Measurements from ENCODE around the gene C19orf85.

C19orf85 gene

DNA sequence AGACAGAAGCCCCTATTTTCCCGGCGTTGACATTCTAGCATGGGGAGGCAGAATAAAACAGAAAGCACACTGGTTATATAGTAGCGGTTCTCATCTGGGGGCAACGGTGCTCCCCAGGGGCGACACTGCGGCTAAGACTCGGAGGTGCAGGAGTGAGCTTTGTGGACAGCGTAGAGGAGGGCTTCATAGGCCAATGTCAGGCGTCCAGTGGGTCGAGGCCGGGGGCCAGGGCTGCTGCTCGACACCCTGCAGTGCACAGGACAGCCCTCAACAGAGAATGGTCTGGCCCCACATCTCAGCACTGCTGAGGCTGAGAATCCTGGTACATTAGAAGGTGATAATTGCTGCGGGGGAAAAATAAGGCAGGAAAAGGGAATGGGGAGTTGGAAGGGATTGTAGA lies 13.4 kb upstream of the C19orf85 start:
- peak overlapping the region in 1 of 2 donors; percentile 66 for H3K4me3 ChIP-seq (replicated peaks in 1 of 2; ENCODE audit: low read depth in 2 of 2, low read length in 2 of 2)

DNA sequence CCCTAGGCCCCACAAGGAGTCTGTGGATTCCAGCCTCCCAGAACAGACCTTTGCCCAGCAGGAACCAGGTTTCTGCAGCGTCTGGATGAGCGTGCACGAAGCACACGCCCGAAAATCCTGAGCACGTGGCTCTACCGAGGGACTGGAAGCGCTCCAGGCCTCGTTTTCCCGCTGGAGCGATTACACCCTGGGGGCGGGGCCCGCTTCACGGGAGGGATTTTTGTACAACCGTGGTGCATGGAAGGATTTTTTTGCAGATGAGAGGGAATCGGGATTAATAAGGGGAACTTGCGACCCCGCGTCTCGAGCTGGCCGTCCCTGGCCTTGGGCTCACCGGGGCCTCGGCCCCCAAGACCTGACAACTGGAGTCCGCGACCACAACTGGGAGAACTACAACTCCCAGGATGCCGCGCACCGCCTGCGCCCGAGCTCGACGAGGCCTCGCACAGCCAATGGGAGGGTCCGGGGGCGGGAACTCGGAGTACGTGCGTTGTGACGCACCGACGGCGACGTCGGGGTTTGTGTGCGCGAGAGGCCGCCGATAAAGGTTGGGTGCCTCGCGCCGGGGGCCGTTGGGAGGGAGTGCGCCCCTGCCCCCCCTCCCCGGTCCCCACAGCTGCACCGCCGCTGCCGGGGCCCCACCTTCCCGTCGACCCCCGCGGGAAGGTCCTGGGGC lies 11.7 kb upstream of the C19orf85 start, which contains the start of gene ZNF628:
Gene ZNF628, plus strand, starts transcription at position 518 of the 676 bp plus-strand sequence. CDS start 3,294 bp downstream, outside the sequence.
- H3K4me3 ChIP-seq (replicated peaks in 1 of 2; ENCODE audit: low read depth in 2 of 2, low read length in 2 of 2), result peak within 1 kb of the TSS; percentile 53 to 66
- TF ChIP-seq, protein P1, sequence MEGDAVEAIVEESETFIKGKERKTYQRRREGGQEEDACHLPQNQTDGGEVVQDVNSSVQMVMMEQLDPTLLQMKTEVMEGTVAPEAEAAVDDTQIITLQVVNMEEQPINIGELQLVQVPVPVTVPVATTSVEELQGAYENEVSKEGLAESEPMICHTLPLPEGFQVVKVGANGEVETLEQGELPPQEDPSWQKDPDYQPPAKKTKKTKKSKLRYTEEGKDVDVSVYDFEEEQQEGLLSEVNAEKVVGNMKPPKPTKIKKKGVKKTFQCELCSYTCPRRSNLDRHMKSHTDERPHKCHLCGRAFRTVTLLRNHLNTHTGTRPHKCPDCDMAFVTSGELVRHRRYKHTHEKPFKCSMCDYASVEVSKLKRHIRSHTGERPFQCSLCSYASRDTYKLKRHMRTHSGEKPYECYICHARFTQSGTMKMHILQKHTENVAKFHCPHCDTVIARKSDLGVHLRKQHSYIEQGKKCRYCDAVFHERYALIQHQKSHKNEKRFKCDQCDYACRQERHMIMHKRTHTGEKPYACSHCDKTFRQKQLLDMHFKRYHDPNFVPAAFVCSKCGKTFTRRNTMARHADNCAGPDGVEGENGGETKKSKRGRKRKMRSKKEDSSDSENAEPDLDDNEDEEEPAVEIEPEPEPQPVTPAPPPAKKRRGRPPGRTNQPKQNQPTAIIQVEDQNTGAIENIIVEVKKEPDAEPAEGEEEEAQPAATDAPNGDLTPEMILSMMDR (IDR thresholded peaks at IDR 0.05; ENCODE audit: low read depth, low read length), result no peak
- peak; percentile 98 for DNase-seq (ENCODE audit: low read depth in 2 of 2)

More for the DNA sequence above, 13.4 kb upstream of the C19orf85 start:
- TF ChIP-seq, protein P1 (IDR thresholded peaks at IDR 0.05; ENCODE audit: low read depth, low read length), result no peak
- DNase-seq (ENCODE audit: low read depth in 2 of 2), result no peak

DNA sequence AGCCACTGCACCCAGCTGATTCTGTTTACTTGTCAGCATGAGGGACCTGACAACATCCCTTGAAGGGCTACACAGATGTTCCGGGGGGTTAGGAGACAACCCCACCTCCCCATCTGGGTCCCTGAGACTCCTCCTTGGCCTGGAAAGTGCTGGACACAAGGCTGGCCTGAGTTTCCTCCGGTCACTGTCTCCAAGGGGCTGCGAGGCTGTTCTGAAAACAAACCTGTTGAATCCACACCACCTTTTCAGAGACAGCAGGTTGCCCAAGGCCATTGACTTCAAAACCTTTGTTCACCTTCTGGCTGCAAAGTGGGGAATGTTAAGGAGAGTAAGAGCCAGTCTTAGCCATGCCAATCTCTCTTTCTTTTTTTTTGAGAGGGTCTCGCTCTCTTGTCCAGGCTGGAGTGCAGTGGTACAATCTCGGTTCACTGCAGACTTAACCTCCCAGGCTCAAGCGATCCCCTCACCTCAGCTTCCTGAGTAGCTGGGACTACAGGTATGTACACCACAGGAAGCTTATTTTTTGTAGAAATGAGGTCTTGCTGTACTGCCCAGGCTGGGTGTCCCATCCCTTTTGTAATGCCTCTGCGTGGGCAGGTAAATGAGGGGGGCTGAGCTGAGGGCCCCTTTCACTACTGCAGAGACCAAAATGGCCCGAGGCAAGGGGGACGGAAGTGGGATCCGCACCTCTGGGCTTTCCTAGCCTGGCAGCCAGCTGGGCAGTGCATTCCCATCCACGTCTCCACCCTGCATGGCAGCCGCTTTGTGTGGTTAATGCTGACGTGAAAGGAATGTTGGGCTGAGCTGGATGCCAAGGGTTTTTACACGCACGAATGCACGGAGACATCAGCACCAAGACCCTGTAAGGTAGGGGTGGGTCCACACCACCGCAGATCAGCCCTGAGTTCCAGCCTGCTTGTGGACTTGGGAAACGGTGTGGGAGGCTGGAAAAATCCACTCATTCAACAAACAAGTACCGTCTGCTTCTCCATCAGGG lies 10.0 kb upstream of the C19orf85 start:
- H3K4me3 ChIP-seq (replicated peaks in 1 of 2; ENCODE audit: low read depth in 2 of 2, low read length in 2 of 2), result no peak overlapping the region
- DNase-seq (ENCODE audit: low read depth in 2 of 2), result no peak
- TF ChIP-seq, protein P1 (IDR thresholded peaks at IDR 0.05; ENCODE audit: low read depth, low read length), result no peak

DNA sequence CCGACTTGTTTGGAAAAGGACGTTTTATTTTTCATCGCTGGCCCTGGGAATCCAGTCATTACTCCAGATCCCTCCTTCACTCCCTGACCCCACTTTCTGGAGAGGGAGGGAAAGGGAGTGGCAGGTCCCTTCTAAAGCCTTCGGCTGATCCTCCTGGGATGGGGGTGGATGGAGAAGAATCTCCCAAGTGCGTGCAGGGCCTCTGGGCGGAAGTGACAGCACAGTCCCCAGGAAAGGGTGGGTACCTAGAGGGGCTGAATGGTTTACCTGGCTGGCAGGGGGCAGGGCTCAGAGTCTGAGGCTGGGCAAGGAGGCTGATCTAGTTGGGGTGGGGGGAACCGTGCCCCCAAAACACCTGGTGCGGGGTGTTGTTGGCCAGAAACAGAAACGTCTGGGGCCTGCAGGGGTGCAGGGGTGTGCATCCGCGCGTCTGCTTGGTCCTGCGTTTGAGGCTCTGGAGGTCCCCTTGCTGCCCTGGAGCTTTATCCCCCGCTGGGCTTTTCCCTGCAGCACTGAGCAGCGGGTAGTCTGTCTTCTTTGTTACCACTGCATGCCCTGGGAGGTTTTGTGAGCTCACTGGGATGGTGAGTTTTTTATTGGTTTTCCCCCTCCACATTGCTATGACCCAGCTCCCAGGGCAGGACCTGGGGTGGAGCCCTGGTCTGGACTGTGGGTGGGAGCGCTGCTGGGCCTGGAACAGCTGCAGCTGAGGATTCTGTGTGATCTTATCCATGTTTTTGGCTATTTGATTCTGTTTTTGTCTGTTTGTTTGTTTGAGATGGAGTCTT lies 8.9 kb upstream of the C19orf85 start:
- DNase-seq (ENCODE audit: low read depth in 2 of 2), result no peak
- H3K4me3 ChIP-seq (replicated peaks in 1 of 2; ENCODE audit: low read depth in 2 of 2, low read length in 2 of 2), result no peak overlapping the region
- TF ChIP-seq, protein P1 (IDR thresholded peaks at IDR 0.05; ENCODE audit: low read depth, low read length), result no peak

DNA sequence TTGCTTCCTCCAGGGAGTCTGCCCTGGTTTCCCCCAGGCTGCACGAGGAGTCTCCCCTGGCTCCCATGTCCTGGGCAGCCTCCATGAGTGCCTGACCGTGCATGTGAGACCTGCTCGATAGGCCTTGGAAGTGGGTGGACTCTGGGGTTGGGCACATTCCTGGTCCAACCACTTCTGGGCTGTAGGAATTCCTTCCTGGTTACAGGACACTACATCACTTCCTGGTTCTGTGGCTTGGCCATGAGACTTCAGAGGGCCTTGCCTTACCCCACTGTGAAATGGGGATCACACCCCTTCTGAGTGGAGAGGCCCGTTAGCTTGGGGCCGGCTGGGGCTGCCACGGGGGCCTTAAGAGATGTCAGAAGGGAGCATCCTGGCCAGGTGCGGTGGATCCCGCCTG lies 7.9 kb upstream of the C19orf85 start:
- TF ChIP-seq, protein P1 (IDR thresholded peaks at IDR 0.05; ENCODE audit: low read depth, low read length), result no peak
- no peak overlapping the region for H3K4me3 ChIP-seq (replicated peaks in 1 of 2; ENCODE audit: low read depth in 2 of 2, low read length in 2 of 2)
- peak; percentile 41 to 71 for DNase-seq (ENCODE audit: low read depth in 2 of 2)

DNA sequence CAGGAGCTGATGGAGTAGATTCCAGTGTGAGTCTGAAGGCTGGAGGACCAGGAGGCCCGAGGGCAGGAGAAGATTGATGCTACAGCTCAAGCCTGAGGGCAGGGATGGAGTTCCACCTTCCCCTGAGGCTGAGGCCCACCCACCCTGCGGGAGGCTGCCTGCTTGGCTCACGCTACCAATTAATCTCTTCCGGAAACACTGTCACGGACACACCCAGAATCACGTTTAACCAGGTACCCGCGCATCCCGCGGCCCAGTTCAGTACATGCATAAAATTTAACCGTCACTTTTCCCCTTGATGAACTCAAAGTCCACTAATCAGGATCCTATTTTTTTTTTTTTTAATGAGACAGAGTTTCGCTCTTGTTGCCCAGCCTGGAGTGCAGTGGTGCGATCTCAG lies 6.7 kb upstream of the C19orf85 start:
- no peak overlapping the region for H3K4me3 ChIP-seq (replicated peaks in 1 of 2; ENCODE audit: low read depth in 2 of 2, low read length in 2 of 2)
- DNase-seq (ENCODE audit: low read depth in 2 of 2), result no peak
- TF ChIP-seq, protein P1 (IDR thresholded peaks at IDR 0.05; ENCODE audit: low read depth, low read length), result no peak
